ENCODE results near the gene CANX.

Gene CANX

GRCh38 chr5:179720222-179720621 lies 21.5 kb downstream of the CANX start:
- Histone ChIP-seq H3K4me3 (ENCODE audit: low read length) (no peak overlapping the region), H3K9ac (ENCODE audit: low read depth, low read length) (no peak overlapping the region), H3K27me3 (ENCODE audit: control insufficient read depth, insufficient read depth, low read length) (no peaks in the 10 kb centered on the region), H3K4me2 (ENCODE audit: low read length) (no peak overlapping the region), H3K36me3 (ENCODE audit: insufficient read depth, low read length) (peaks cover 90% of the 10 kb centered on the region), H3K9me3 (replicated peaks; ENCODE audit: low read length) (no peaks in the 10 kb centered on the region), H3K4me1 (ENCODE audit: control insufficient read depth, insufficient read depth, low read length) (no peaks in the 10 kb centered on the region)

- H3K36me3 ChIP-seq (ENCODE audit: insufficient read depth, low read length), result peaks cover 86% of the 10 kb centered on the region
- H3K9me3 ChIP-seq (replicated peaks; ENCODE audit: low read length), result no peaks in the 10 kb centered on the region
- H3K9ac ChIP-seq (ENCODE audit: low read depth, low read length), result no peak overlapping the region
- H3K4me1 ChIP-seq (ENCODE audit: control insufficient read depth, insufficient read depth, low read length), result no peaks in the 10 kb centered on the region
- H3K4me2 ChIP-seq (ENCODE audit: low read length), result no peak overlapping the region
- H3K27me3 ChIP-seq (ENCODE audit: control insufficient read depth, insufficient read depth, low read length), result no peaks in the 10 kb centered on the region
- H3K4me3 ChIP-seq (ENCODE audit: low read length), result no peak overlapping the region
Measured at GRCh38 chr5:179724163-179724562, 25.4 kb downstream of the CANX start.

GRCh38 chr5:179727106-179727505 lies 28.3 kb downstream of the CANX start:
- no peaks in the 10 kb centered on the region for H3K9me3 ChIP-seq (replicated peaks; ENCODE audit: low read length)
- no peak overlapping the region for H3K4me2 ChIP-seq (ENCODE audit: low read length)
- H3K9ac ChIP-seq (ENCODE audit: low read depth, low read length), result no peak overlapping the region
- H3K27me3 ChIP-seq (ENCODE audit: control insufficient read depth, insufficient read depth, low read length), result no peaks in the 10 kb centered on the region
- H3K36me3 ChIP-seq (ENCODE audit: insufficient read depth, low read length), result peaks cover 78% of the 10 kb centered on the region
- H3K4me3 ChIP-seq (ENCODE audit: low read length), result no peak overlapping the region
- H3K4me1 ChIP-seq (ENCODE audit: control insufficient read depth, insufficient read depth, low read length), result peaks cover 13% of the 10 kb centered on the region

- Histone ChIP-seq H3K36me3 (ENCODE audit: insufficient read depth, low read length) (peaks cover 56% of the 10 kb centered on the region), H3K4me3 (ENCODE audit: low read length) (no peak overlapping the region), H3K27me3 (ENCODE audit: control insufficient read depth, insufficient read depth, low read length) (no peaks in the 10 kb centered on the region), H3K4me2 (ENCODE audit: low read length) (no peak overlapping the region), H3K9ac (ENCODE audit: low read depth, low read length) (no peak overlapping the region), H3K9me3 (replicated peaks; ENCODE audit: low read length) (no peaks in the 10 kb centered on the region), H3K4me1 (ENCODE audit: control insufficient read depth, insufficient read depth, low read length) (peaks cover 18% of the 10 kb centered on the region)
Measured at GRCh38 chr5:179729303-179729702, 30.5 kb downstream of the CANX start.

GRCh38 chr5:179729727-179730126 lies 31.0 kb downstream of the CANX start:
- H3K4me2 ChIP-seq (ENCODE audit: low read length), result no peak overlapping the region
- no peak overlapping the region for H3K9ac ChIP-seq (ENCODE audit: low read depth, low read length)
- H3K27me3 ChIP-seq (ENCODE audit: control insufficient read depth, insufficient read depth, low read length), result no peaks in the 10 kb centered on the region
- no peak overlapping the region for H3K4me3 ChIP-seq (ENCODE audit: low read length)
- peaks cover 22% of the 10 kb centered on the region for H3K4me1 ChIP-seq (ENCODE audit: control insufficient read depth, insufficient read depth, low read length)
- H3K36me3 ChIP-seq (ENCODE audit: insufficient read depth, low read length), result peaks cover 52% of the 10 kb centered on the region
- no peaks in the 10 kb centered on the region for H3K9me3 ChIP-seq (replicated peaks; ENCODE audit: low read length)

- Histone ChIP-seq H3K9me3 (replicated peaks; ENCODE audit: low read length) (no peaks in the 10 kb centered on the region), H3K4me1 (ENCODE audit: control insufficient read depth, insufficient read depth, low read length) (peaks cover 23% of the 10 kb centered on the region), H3K27me3 (ENCODE audit: control insufficient read depth, insufficient read depth, low read length) (no peaks in the 10 kb centered on the region), H3K4me2 (ENCODE audit: low read length) (no peak overlapping the region), H3K4me3 (ENCODE audit: low read length) (no peak overlapping the region), H3K9ac (ENCODE audit: low read depth, low read length) (no peak overlapping the region), H3K36me3 (ENCODE audit: insufficient read depth, low read length) (peaks cover 47% of the 10 kb centered on the region)
Measured at GRCh38 chr5:179730356-179730755, 31.6 kb downstream of the CANX start.

GRCh38 chr5:179730852-179731251 lies 32.1 kb downstream of the CANX start:
- peaks cover 23% of the 10 kb centered on the region for H3K4me1 ChIP-seq (ENCODE audit: control insufficient read depth, insufficient read depth, low read length)
- no peaks in the 10 kb centered on the region for H3K27me3 ChIP-seq (ENCODE audit: control insufficient read depth, insufficient read depth, low read length)

GRCh38 chr5:179731791-179732411 lies 33.1 kb downstream of the CANX start:
- peak overlapping the region; percentile 61 for H3K4me2 ChIP-seq (ENCODE audit: low read length)
- H3K27me3 ChIP-seq (ENCODE audit: control insufficient read depth, insufficient read depth, low read length), result no peaks in the 10 kb centered on the region
- peak overlapping the region; percentile 37 for H3K4me3 ChIP-seq (ENCODE audit: low read length)
- no peaks in the 10 kb centered on the region for H3K9me3 ChIP-seq (replicated peaks; ENCODE audit: low read length)
- peaks cover 23% of the 10 kb centered on the region for H3K4me1 ChIP-seq (ENCODE audit: control insufficient read depth, insufficient read depth, low read length)
- H3K36me3 ChIP-seq (ENCODE audit: insufficient read depth, low read length), result peaks cover 40% of the 10 kb centered on the region
- H3K9ac ChIP-seq (ENCODE audit: low read depth, low read length), result peak overlapping the region; percentile 40

More at GRCh38 chr5:179730852-179731251, 32.1 kb downstream of the CANX start:
- no peak overlapping the region for H3K4me3 ChIP-seq (ENCODE audit: low read length)
- peaks cover 47% of the 10 kb centered on the region for H3K36me3 ChIP-seq (ENCODE audit: insufficient read depth, low read length)
- peak overlapping the region; percentile 14 for H3K9ac ChIP-seq (ENCODE audit: low read depth, low read length)
- H3K9me3 ChIP-seq (replicated peaks; ENCODE audit: low read length), result no peaks in the 10 kb centered on the region
- H3K4me2 ChIP-seq (ENCODE audit: low read length), result no peak overlapping the region

- Histone ChIP-seq H3K27me3 (ENCODE audit: control insufficient read depth, insufficient read depth, low read length) (no peaks in the 10 kb centered on the region), H3K36me3 (ENCODE audit: insufficient read depth, low read length) (peaks cover 35% of the 10 kb centered on the region), H3K4me3 (ENCODE audit: low read length) (peak within 1 kb of the TSS; percentile 97), H3K9me3 (replicated peaks; ENCODE audit: low read length) (no peaks in the 10 kb centered on the region), H3K4me2 (ENCODE audit: low read length) (peak within 1 kb of the TSS; percentile 96), H3K9ac (ENCODE audit: low read depth, low read length) (peak within 1 kb of the TSS; percentile 89), H3K4me1 (ENCODE audit: control insufficient read depth, insufficient read depth, low read length) (peaks cover 23% of the 10 kb centered on the region)
Measured at GRCh38 chr5:179732412-179732917, 33.7 kb downstream of the CANX start, which contains the start of gene MAML1. MAML1 (plus strand) TSS chr5:179732822; CDS start chr5:179733113, 291 bp downstream.

GRCh38 chr5:179732918-179733771 lies 34.4 kb downstream of the CANX start:
- Histone ChIP-seq H3K4me1 (ENCODE audit: control insufficient read depth, insufficient read depth, low read length) (peaks cover 23% of the 10 kb centered on the region), H3K27me3 (ENCODE audit: control insufficient read depth, insufficient read depth, low read length) (no peaks in the 10 kb centered on the region), H3K9me3 (replicated peaks; ENCODE audit: low read length) (no peaks in the 10 kb centered on the region), H3K4me3 (ENCODE audit: low read length) (peak overlapping the region; percentile 97), H3K9ac (ENCODE audit: low read depth, low read length) (peak overlapping the region; percentile 89), H3K4me2 (ENCODE audit: low read length) (peak overlapping the region; percentile 96), H3K36me3 (ENCODE audit: insufficient read depth, low read length) (peaks cover 28% of the 10 kb centered on the region)

- Histone ChIP-seq H3K4me1 (ENCODE audit: control insufficient read depth, insufficient read depth, low read length) (peaks cover 23% of the 10 kb centered on the region), H3K36me3 (ENCODE audit: insufficient read depth, low read length) (peaks cover 22% of the 10 kb centered on the region), H3K27me3 (ENCODE audit: control insufficient read depth, insufficient read depth, low read length) (no peaks in the 10 kb centered on the region), H3K9me3 (replicated peaks; ENCODE audit: low read length) (no peaks in the 10 kb centered on the region), H3K4me3 (ENCODE audit: low read length) (peak overlapping the region; percentile 97), H3K9ac (ENCODE audit: low read depth, low read length) (peak overlapping the region; percentile 89), H3K4me2 (ENCODE audit: low read length) (peak overlapping the region; percentile 96)
Measured at GRCh38 chr5:179733772-179734126, 35.0 kb downstream of the CANX start.

All from skeletal muscle satellite cell (primary cell).